ENCODE results near the gene IFNA21.
"Not testable (repeated sequence)": the region's sequence is repeated elsewhere in the genome, so short reads cannot be mapped to it uniquely, and the experiment has no call there.

IFNA21 gene

GRCh38 chr9:21137020-21137419 lies 29.4 kb downstream of the IFNA21 start:
- no peak for DNase-seq

GRCh38 chr9:21135736-21136135 lies 30.7 kb downstream of the IFNA21 start:
- no peak for DNase-seq

- DNase-seq: not testable (repeated sequence)
These were observed 38.3 kb downstream of the IFNA21 start for GRCh38 chr9:21128186-21128585.

- no peak for DNase-seq
These were observed 44.7 kb downstream of the IFNA21 start for GRCh38 chr9:21121595-21122251.

- no peak for DNase-seq
These were observed 45.4 kb downstream of the IFNA21 start for GRCh38 chr9:21121079-21121478.

GRCh38 chr9:21119093-21119770 lies 47.2 kb downstream of the IFNA21 start:
- DNase-seq: no peak

Measured in activated naive CD4-positive, alpha-beta T cell (primary cell).